ENCODE data around the gene IL1R2. TPM values are rescaled to one million over a fixed set of nuclear protein-coding genes. Genes with fewer than 3 reads are reported as not detected.
A peak's percentile ranks its signal among the peaks of the same experiment; 100 is the strongest.

Gene IL1R2
- total RNA-seq, 4 donors from 2014 or later: 7.1 to 52.4 (median 29.9) TPM

DNA sequence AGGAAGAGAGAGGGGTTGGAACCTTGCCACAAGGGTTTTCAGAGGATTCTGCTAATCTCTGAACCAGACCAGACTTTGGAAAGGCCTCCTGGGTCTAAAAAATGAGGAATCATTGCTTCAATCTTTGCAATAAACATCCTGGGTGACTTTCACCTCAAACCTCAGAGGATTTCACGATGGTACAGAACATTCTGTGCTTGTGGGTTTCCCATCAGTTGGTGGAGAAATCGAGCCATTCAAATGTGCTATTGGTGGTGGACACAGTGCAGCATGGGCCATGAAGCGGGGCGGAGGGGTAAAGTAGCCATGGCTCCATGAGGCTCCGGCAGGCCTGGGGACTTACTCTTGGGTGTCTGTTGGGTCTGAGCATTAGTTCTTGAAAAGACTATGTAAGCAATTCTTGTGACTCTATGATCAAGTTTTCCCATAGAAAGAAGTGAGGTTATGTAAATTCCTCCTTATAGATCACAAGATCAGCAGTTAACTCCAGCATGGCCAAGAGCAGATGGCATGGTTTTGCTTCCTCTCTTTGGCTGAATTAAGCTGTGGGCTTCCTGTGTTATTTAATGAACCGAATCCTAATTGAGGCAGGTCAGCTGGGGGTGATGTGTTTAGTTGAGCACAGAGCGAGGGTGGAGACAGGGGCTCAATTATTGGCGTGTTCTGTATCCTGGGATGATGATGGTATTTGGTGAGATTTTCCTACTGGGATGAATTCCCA lies 1.9 kb upstream of the IL1R2 start:
- DNase-seq: no peak
- Histone ChIP-seq H3K9me3 (no peaks in the 10 kb centered on the region), H3K4me3 (no peak overlapping the region), H3K27me3 (no peaks in the 10 kb centered on the region), H3K27ac (peak overlapping the region in 1 of 4 donors; percentile 67), H3K4me1 (peaks cover 3 to 55% (median 39%) of the 10 kb centered on the region in 4 donors), H3K36me3 (no peaks in the 10 kb centered on the region)
- peak; percentile 83 for TF ChIP-seq EP300 (IDR thresholded peaks at IDR 0.05; ENCODE audit: low read depth)
- TF ChIP-seq, protein P1, sequence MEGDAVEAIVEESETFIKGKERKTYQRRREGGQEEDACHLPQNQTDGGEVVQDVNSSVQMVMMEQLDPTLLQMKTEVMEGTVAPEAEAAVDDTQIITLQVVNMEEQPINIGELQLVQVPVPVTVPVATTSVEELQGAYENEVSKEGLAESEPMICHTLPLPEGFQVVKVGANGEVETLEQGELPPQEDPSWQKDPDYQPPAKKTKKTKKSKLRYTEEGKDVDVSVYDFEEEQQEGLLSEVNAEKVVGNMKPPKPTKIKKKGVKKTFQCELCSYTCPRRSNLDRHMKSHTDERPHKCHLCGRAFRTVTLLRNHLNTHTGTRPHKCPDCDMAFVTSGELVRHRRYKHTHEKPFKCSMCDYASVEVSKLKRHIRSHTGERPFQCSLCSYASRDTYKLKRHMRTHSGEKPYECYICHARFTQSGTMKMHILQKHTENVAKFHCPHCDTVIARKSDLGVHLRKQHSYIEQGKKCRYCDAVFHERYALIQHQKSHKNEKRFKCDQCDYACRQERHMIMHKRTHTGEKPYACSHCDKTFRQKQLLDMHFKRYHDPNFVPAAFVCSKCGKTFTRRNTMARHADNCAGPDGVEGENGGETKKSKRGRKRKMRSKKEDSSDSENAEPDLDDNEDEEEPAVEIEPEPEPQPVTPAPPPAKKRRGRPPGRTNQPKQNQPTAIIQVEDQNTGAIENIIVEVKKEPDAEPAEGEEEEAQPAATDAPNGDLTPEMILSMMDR (IDR thresholded peaks at IDR 0.05): no peak
- WGBS, 2 donors (ENCODE audit: low coverage in 1 of 2): 80% methylated on average over 8 of the region's 8 CpGs; no CpG with 5 or more reads in 1 of the 2 donors
- in situ Hi-C loops (cut with MboI; ENCODE audit: low pct_ligation_motif_present in 1 of 4, low pct_unique_long_range_greater_than_20kb in 1 of 4, low sequenced_read_pairs in 3 of 4): loop anchor here in 1 of 4 donors (10.0 kb wide), 1 partner anchor 105 kb away; no protein-coding TSS in a partner anchor
- intact Hi-C loops (cut with DNase I; ENCODE audit: low total_unique reads): loop anchor here (10.0 kb wide), 1 partner anchor 105 kb away; no protein-coding TSS in a partner anchor

DNA sequence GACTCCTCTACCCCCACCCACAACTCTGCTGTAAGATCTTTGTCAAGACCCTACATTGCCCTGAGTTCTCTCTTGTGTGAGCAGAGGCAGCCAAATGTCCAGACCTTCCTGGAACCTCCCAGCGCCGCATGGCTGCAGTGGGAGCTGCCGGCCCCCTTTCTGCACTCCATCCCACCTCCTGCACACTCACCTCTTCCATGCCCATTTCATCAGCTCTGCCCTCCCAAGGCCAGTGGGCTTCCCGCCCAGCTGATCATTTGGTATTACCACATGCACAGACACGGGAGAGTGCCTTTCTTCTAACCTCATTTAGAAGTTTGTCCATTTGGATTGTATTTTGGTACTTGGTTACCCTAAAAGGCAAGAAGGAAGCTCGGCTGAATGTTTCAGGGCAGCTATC lies 2.0 kb downstream of the IL1R2 start:
- peak overlapping the region in 1 of 4 donors; percentile 19 for H3K4me3 ChIP-seq

DNA sequence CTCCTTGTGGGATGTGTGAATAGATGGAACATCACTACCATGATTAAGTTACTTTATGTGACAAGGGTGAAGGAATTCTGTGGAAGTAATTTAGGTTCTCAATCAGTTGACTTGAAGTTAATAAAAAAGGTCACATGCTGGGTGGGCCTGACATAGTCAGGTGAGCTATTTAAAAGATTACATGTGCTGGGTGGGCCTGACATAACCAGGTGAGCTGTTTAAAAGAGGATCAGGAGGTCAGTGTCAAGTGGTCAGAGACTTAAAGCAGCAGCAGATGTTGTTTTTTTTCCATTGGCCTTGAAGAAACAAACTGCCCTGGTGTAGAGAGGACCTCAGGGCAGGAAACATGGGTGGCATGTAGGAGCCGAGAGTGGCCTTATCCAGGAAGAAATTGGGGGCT lies 3.3 kb downstream of the IL1R2 start:
- 86% methylated on average over 1 of the region's 1 CpG; no CpG with 5 or more reads in 1 of the 2 donors for WGBS, 2 donors (ENCODE audit: low coverage in 1 of 2)
- Histone ChIP-seq H3K4me3 (no peak overlapping the region), H3K27me3 (no peaks in the 10 kb centered on the region), H3K36me3 (no peaks in the 10 kb centered on the region), H3K4me1 (peaks cover 0 to 30% (median 2%) of the 10 kb centered on the region in 4 donors), H3K27ac (no peak overlapping the region), H3K9me3 (no peaks in the 10 kb centered on the region)
- in situ Hi-C loops (cut with MboI; ENCODE audit: low pct_ligation_motif_present in 1 of 4, low pct_unique_long_range_greater_than_20kb in 1 of 4, low sequenced_read_pairs in 3 of 4) (loop anchor here in 1 of 4 donors (10.0 kb wide), 1 partner anchor 110 kb away; no protein-coding TSS in a partner anchor), intact Hi-C loops (cut with DNase I; ENCODE audit: low total_unique reads) (no loop called here)
- no peak for DNase-seq
- no peak for TF ChIP-seq EP300 (IDR thresholded peaks at IDR 0.05; ENCODE audit: low read depth)
- TF ChIP-seq, protein P1 (IDR thresholded peaks at IDR 0.05): no peak
- no peak for TF ChIP-seq POLR2A (IDR thresholded peaks at IDR 0.05)
- no peak for TF ChIP-seq POLR2AphosphoS5 (IDR thresholded peaks at IDR 0.05)

More for the DNA sequence above, 2.0 kb downstream of the IL1R2 start:
- no peaks in the 10 kb centered on the region for H3K9me3 ChIP-seq
- TF ChIP-seq, protein P1 (IDR thresholded peaks at IDR 0.05): no peak
- no peak for TF ChIP-seq EP300 (IDR thresholded peaks at IDR 0.05; ENCODE audit: low read depth)
- TF ChIP-seq POLR2A (IDR thresholded peaks at IDR 0.05): no peak
- no peak for TF ChIP-seq POLR2AphosphoS5 (IDR thresholded peaks at IDR 0.05)
- no peaks in the 10 kb centered on the region for H3K27me3 ChIP-seq
- in situ Hi-C loops (cut with MboI; ENCODE audit: low pct_ligation_motif_present in 1 of 4, low pct_unique_long_range_greater_than_20kb in 1 of 4, low sequenced_read_pairs in 3 of 4): loop anchor here in 1 of 4 donors (10.0 kb wide), 1 partner anchor 109 kb away; no protein-coding TSS in a partner anchor
- intact Hi-C loops (cut with DNase I; ENCODE audit: low total_unique reads): no loop called here
- no peaks in the 10 kb centered on the region for H3K36me3 ChIP-seq
- no peak for DNase-seq
- WGBS, 2 donors (ENCODE audit: low coverage in 1 of 2): 83% methylated on average over 6 of the region's 6 CpGs; no CpG with 5 or more reads in 1 of the 2 donors
- H3K4me1 ChIP-seq: peaks cover 0 to 29% (median 13%) of the 10 kb centered on the region in 4 donors
- no peak overlapping the region for H3K27ac ChIP-seq

DNA sequence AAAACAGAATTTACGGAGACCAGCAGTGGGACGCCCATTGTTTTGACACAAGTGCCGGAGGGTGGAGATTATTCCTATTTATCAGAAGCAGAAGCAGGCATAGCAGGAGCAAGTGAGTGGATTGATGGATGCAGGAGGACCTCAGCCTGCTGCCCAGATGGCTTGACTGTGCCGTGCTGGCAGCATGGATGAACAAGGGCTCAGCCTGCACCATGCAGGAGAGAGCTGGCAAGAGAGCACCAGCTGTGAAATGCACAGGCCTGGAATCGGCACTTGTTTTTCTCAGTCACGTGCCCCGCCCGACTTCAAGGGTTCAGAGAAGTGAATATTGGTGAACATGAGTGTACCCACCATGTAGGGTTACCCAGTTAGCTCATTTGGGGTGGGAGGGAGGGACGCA lies 4.0 kb downstream of the IL1R2 start:
- in situ Hi-C loops (cut with MboI; ENCODE audit: low pct_ligation_motif_present in 1 of 4, low pct_unique_long_range_greater_than_20kb in 1 of 4, low sequenced_read_pairs in 3 of 4): loop anchor here in 1 of 4 donors (10.0 kb wide), 1 partner anchor 111 kb away; no protein-coding TSS in a partner anchor
- no peak overlapping the region for H3K27ac ChIP-seq
- TF ChIP-seq POLR2AphosphoS5 (IDR thresholded peaks at IDR 0.05): no peak
- TF ChIP-seq, protein P1 (IDR thresholded peaks at IDR 0.05): no peak
- TF ChIP-seq POLR2A (IDR thresholded peaks at IDR 0.05): no peak
- TF ChIP-seq EP300 (IDR thresholded peaks at IDR 0.05; ENCODE audit: low read depth): no peak
- peaks cover 0 to 29% (median 2%) of the 10 kb centered on the region in 4 donors for H3K4me1 ChIP-seq
- no peaks in the 10 kb centered on the region for H3K9me3 ChIP-seq
- no peak overlapping the region for H3K4me3 ChIP-seq
- no peaks in the 10 kb centered on the region for H3K36me3 ChIP-seq
- 82% methylated on average over 9 of the region's 9 CpGs; no CpG with 5 or more reads in 1 of the 2 donors for whole genome bisulfite sequencing, 2 donors (ENCODE audit: low coverage in 1 of 2)
- intact Hi-C loops (cut with DNase I; ENCODE audit: low total_unique reads): no loop called here
- DNase-seq: no peak
- H3K27me3 ChIP-seq: no peaks in the 10 kb centered on the region
